Activated naive CD8-positive, alpha-beta T cell treated with anti-CD3 and anti-CD28 coated beads for 36 hours (primary cell): ENCODE data around the gene NDUFS1. TPM values are rescaled to one million over a fixed set of nuclear protein-coding genes. Genes with fewer than 3 reads are reported as not detected.
"Not testable (repeated sequence)": the region's sequence is repeated elsewhere in the genome, so short reads cannot be mapped to it uniquely, and the experiment has no call there.

Experiments
- DNase-seq: peaks from one replicate; pipeline ENCODE4 v3.0.0; 2021
- H3K27ac Mint-ChIP-seq: one replicate; pipeline ENCODE4 v1.8.0; 2022; ENCODE audit warnings: mild to moderate bottlenecking, moderate library complexity, mixed read lengths
- H3K27me3 Mint-ChIP-seq: one replicate; pipeline ENCODE4 v1.8.0; 2022; ENCODE audit warnings: mild to moderate bottlenecking, mixed read lengths
- H3K36me3 Mint-ChIP-seq: one replicate; pipeline ENCODE4 v1.8.0; 2021; ENCODE audit warnings: mild to moderate bottlenecking, mixed read lengths
- H3K4me1 Mint-ChIP-seq: one replicate; pipeline ENCODE4 v1.8.0; 2021; ENCODE audit warnings: mixed read lengths
- H3K4me3 Mint-ChIP-seq: one replicate; pipeline ENCODE4 v1.8.0; 2022; ENCODE audit warnings: mild to moderate bottlenecking, moderate library complexity, mixed read lengths
- H3K9me3 Mint-ChIP-seq: one replicate; pipeline ENCODE4 v1.8.0; 2022; ENCODE audit warnings: mixed read lengths
- total RNA-seq, 2 experiments: library from RNA; stranded (reverse); gene quantifications; one replicate each; pipeline ENCODE4 v1.2.3, GENCODE V29; 2021

NDUFS1 gene
- total RNA-seq: 100 to 1,000 TPM in 1 of 2 experiments, 10 to 100 TPM in 1; 95.5 to 102 TPM

- H3K27ac Mint-ChIP-seq: peak within 1 kb of the TSS; percentile 99
- peaks cover 63% of the 10 kb centered on the region for H3K36me3 Mint-ChIP-seq
- H3K4me1 Mint-ChIP-seq: peaks cover 49% of the 10 kb centered on the region
- H3K9me3 Mint-ChIP-seq: no peaks in the 10 kb centered on the region
- no peaks in the 10 kb centered on the region for H3K27me3 Mint-ChIP-seq
- peak within 1 kb of the TSS; percentile 79 for H3K4me3 Mint-ChIP-seq
- DNase-seq: peak; percentile 97
Observed at GRCh38 chr2:206159346-206160124, at the start of gene NDUFS1, which contains the start of gene EEF1B2. Gene NDUFS1 (minus strand): TSS chr2:206159444. CDS start chr2:206153678, 5,766 bp downstream. Gene EEF1B2 (plus strand): TSS chr2:206159895. CDS start chr2:206159980, 85 bp downstream.

GRCh38 chr2:206208900-206209299, 49.7 kb upstream of the NDUFS1 start:
- no peaks in the 10 kb centered on the region for H3K36me3 Mint-ChIP-seq

GRCh38 chr2:206207316-206207715, 48.1 kb upstream of the NDUFS1 start:
- not testable (repeated sequence) for DNase-seq, H3K4me1 Mint-ChIP-seq, H3K9me3 Mint-ChIP-seq, H3K36me3 Mint-ChIP-seq, H3K27ac Mint-ChIP-seq, H3K27me3 Mint-ChIP-seq, H3K4me3 Mint-ChIP-seq

More at GRCh38 chr2:206208900-206209299, 49.7 kb upstream of the NDUFS1 start:
- H3K27me3 Mint-ChIP-seq: no peaks in the 10 kb centered on the region
- no peaks in the 10 kb centered on the region for H3K4me1 Mint-ChIP-seq
- H3K4me3 Mint-ChIP-seq: no peak overlapping the region
- no peak overlapping the region for H3K27ac Mint-ChIP-seq
- H3K9me3 Mint-ChIP-seq: no peaks in the 10 kb centered on the region
- no peak for DNase-seq

- no peak for DNase-seq
- H3K36me3 Mint-ChIP-seq: no peaks in the 10 kb centered on the region
- H3K4me1 Mint-ChIP-seq: no peaks in the 10 kb centered on the region
- H3K27ac Mint-ChIP-seq: no peak overlapping the region
- no peaks in the 10 kb centered on the region for H3K9me3 Mint-ChIP-seq
- peaks cover 8% of the 10 kb centered on the region for H3K27me3 Mint-ChIP-seq
- H3K4me3 Mint-ChIP-seq: no peak overlapping the region
Observed at GRCh38 chr2:206204710-206205109, 45.5 kb upstream of the NDUFS1 start.

GRCh38 chr2:206203331-206203730, 44.1 kb upstream of the NDUFS1 start:
- Mint-ChIP-seq H3K4me1 (no peaks in the 10 kb centered on the region), H3K27ac (no peak overlapping the region)

GRCh38 chr2:206202446-206202845, 43.2 kb upstream of the NDUFS1 start:
- Mint-ChIP-seq H3K4me1 (no peaks in the 10 kb centered on the region), H3K27ac (no peak overlapping the region), H3K27me3 (peaks cover 17% of the 10 kb centered on the region), H3K9me3 (no peaks in the 10 kb centered on the region), H3K36me3 (no peaks in the 10 kb centered on the region), H3K4me3 (no peak overlapping the region)
- no peak for DNase-seq

More at GRCh38 chr2:206203331-206203730, 44.1 kb upstream of the NDUFS1 start:
- peaks cover 13% of the 10 kb centered on the region for H3K27me3 Mint-ChIP-seq
- no peak for DNase-seq
- no peaks in the 10 kb centered on the region for H3K9me3 Mint-ChIP-seq
- no peaks in the 10 kb centered on the region for H3K36me3 Mint-ChIP-seq
- no peak overlapping the region for H3K4me3 Mint-ChIP-seq

- DNase-seq: no peak
- H3K4me3 Mint-ChIP-seq: no peak overlapping the region
- H3K27me3 Mint-ChIP-seq: peaks cover 17% of the 10 kb centered on the region
- no peaks in the 10 kb centered on the region for H3K36me3 Mint-ChIP-seq
- H3K9me3 Mint-ChIP-seq: no peaks in the 10 kb centered on the region
- H3K27ac Mint-ChIP-seq: no peak overlapping the region
- H3K4me1 Mint-ChIP-seq: no peaks in the 10 kb centered on the region
Observed at GRCh38 chr2:206201075-206201848, 42.0 kb upstream of the NDUFS1 start.

- Mint-ChIP-seq H3K9me3 (no peaks in the 10 kb centered on the region), H3K4me1 (no peaks in the 10 kb centered on the region), H3K36me3 (no peaks in the 10 kb centered on the region), H3K27me3 (peaks cover 17% of the 10 kb centered on the region), H3K27ac (no peak overlapping the region), H3K4me3 (no peak overlapping the region)
- DNase-seq: no peak
Observed at GRCh38 chr2:206198677-206199076, 39.4 kb upstream of the NDUFS1 start.

- Mint-ChIP-seq H3K4me1 (no peaks in the 10 kb centered on the region), H3K27ac (no peak overlapping the region), H3K9me3 (no peaks in the 10 kb centered on the region), H3K36me3 (no peaks in the 10 kb centered on the region), H3K27me3 (peaks cover 8% of the 10 kb centered on the region), H3K4me3 (no peak overlapping the region)
- no peak for DNase-seq
Observed at GRCh38 chr2:206193671-206194357, 34.6 kb upstream of the NDUFS1 start.

- DNase-seq: no peak
- Mint-ChIP-seq H3K27me3 (no peaks in the 10 kb centered on the region), H3K4me3 (no peak overlapping the region), H3K36me3 (no peaks in the 10 kb centered on the region), H3K27ac (no peak overlapping the region), H3K9me3 (no peaks in the 10 kb centered on the region), H3K4me1 (no peaks in the 10 kb centered on the region)
Observed at GRCh38 chr2:206192157-206192556, 32.9 kb upstream of the NDUFS1 start.

GRCh38 chr2:206190689-206191088, 31.4 kb upstream of the NDUFS1 start:
- Mint-ChIP-seq H3K36me3 (no peaks in the 10 kb centered on the region), H3K4me1 (no peaks in the 10 kb centered on the region), H3K27ac (no peak overlapping the region), H3K9me3 (no peaks in the 10 kb centered on the region), H3K4me3 (no peak overlapping the region), H3K27me3 (no peaks in the 10 kb centered on the region)
- no peak for DNase-seq

GRCh38 chr2:206190111-206190510, 30.9 kb upstream of the NDUFS1 start:
- no peaks in the 10 kb centered on the region for H3K27me3 Mint-ChIP-seq
- no peaks in the 10 kb centered on the region for H3K36me3 Mint-ChIP-seq
- H3K4me3 Mint-ChIP-seq: no peak overlapping the region
- no peak overlapping the region for H3K27ac Mint-ChIP-seq
- DNase-seq: no peak
- no peaks in the 10 kb centered on the region for H3K4me1 Mint-ChIP-seq
- no peaks in the 10 kb centered on the region for H3K9me3 Mint-ChIP-seq

GRCh38 chr2:206189691-206190090, 30.4 kb upstream of the NDUFS1 start:
- H3K27me3 Mint-ChIP-seq: no peaks in the 10 kb centered on the region
- no peaks in the 10 kb centered on the region for H3K9me3 Mint-ChIP-seq
- DNase-seq: no peak
- H3K27ac Mint-ChIP-seq: no peak overlapping the region
- no peaks in the 10 kb centered on the region for H3K36me3 Mint-ChIP-seq
- H3K4me1 Mint-ChIP-seq: no peaks in the 10 kb centered on the region
- no peak overlapping the region for H3K4me3 Mint-ChIP-seq

GRCh38 chr2:206181526-206181925, 22.3 kb upstream of the NDUFS1 start:
- H3K27me3 Mint-ChIP-seq, DNase-seq, H3K9me3 Mint-ChIP-seq, H3K36me3 Mint-ChIP-seq, H3K4me1 Mint-ChIP-seq, H3K4me3 Mint-ChIP-seq, H3K27ac Mint-ChIP-seq: not testable (repeated sequence)

GRCh38 chr2:206176901-206177300, 17.7 kb upstream of the NDUFS1 start:
- Mint-ChIP-seq H3K27ac (no peak overlapping the region), H3K36me3 (no peaks in the 10 kb centered on the region), H3K27me3 (no peaks in the 10 kb centered on the region), H3K4me1 (no peaks in the 10 kb centered on the region), H3K9me3 (no peaks in the 10 kb centered on the region), H3K4me3 (no peak overlapping the region)
- DNase-seq: no peak
